Natural killer cell (primary cell): ENCODE measurements around the gene FREY1. TPM values are rescaled to one million over a fixed set of nuclear protein-coding genes. Genes with fewer than 3 reads are reported as not detected.

Source experiments
- ATAC-seq, 3 donors: fragments of 150-1000 bp in 2 of 3; fragments of 200-7000 bp in 1 of 3; cut with Tn5 transposase; 1 replicate in 1 of 3; 2 replicates in 2 of 3; pipeline ENCODE4 v1.10.0; 2021; ENCODE audit warnings: mild to moderate bottlenecking in 2 of 3, moderate library complexity in 2 of 3
- DNase-seq, 2 donors: peaks; one replicate each; pipeline versions ENCODE4 v3.0.0 to v3.0.0-alpha.2; 2013 to 2021; ENCODE audit warnings: mixed read lengths in 1 of 2
- H3K27ac ChIP-seq: one replicate; pipeline ENCODE4 v1.5.1; 2013; ENCODE audit warnings: mild to moderate bottlenecking, low read length
- H3K27me3 ChIP-seq: one replicate; pipeline ENCODE4 v1.6.1; 2013; ENCODE audit warnings: low read length; ENCODE audit not compliant: control insufficient read depth, insufficient read depth
- H3K36me3 ChIP-seq: one replicate; pipeline ENCODE4 v1.6.1; 2013; ENCODE audit warnings: low read length; ENCODE audit not compliant: control insufficient read depth, insufficient read depth
- H3K4me1 ChIP-seq: one replicate; pipeline ENCODE4 v1.6.1; 2013; ENCODE audit warnings: low read length; ENCODE audit not compliant: control insufficient read depth, insufficient read depth
- H3K4me3 ChIP-seq: one replicate; pipeline ENCODE4 v1.5.1; 2013; ENCODE audit warnings: low read length
- H3K9me3 ChIP-seq: one replicate; pipeline ENCODE4 v1.6.1; 2013; ENCODE audit warnings: low read length; ENCODE audit not compliant: control insufficient read depth, insufficient read depth
- H3K27ac Mint-ChIP-seq, 2 donors: one replicate each; pipeline ENCODE4 v1.8.0; 2022; ENCODE audit warnings: mild to moderate bottlenecking in 2 of 2, mixed read lengths in 2 of 2, moderate library complexity in 1 of 2
- H3K27me3 Mint-ChIP-seq, 2 donors: one replicate each; pipeline ENCODE4 v1.8.0; 2022; ENCODE audit warnings: low read depth in 2 of 2, mixed read lengths in 2 of 2
- H3K36me3 Mint-ChIP-seq: one replicate; pipeline ENCODE4 v1.8.0; 2022; ENCODE audit warnings: mixed read lengths
- H3K4me1 Mint-ChIP-seq, 2 donors: one replicate each; pipeline ENCODE4 v1.8.0; 2022; ENCODE audit warnings: mixed read lengths in 2 of 2
- H3K4me3 Mint-ChIP-seq: one replicate; pipeline ENCODE4 v1.8.0; 2022; ENCODE audit warnings: mild to moderate bottlenecking, moderate library complexity, mixed read lengths
- H3K9me3 Mint-ChIP-seq, 2 donors: one replicate each; pipeline ENCODE4 v1.8.0; 2022; ENCODE audit warnings: mixed read lengths in 2 of 2
- WGBS: methylation state at CpG from one replicate; pipeline ENCODE4 v1.1.7; 2013; ENCODE audit warnings: missing lambda C conversion rate; ENCODE audit not compliant: insufficient coverage; 5-methylcytosine and 5-hydroxymethylcytosine counted together
- intact Hi-C: fragments of 100-400 bp; cut with micrococcal nuclease; formaldehyde crosslinking; loops from one replicate; pipeline ENCODE4 v1.14.2; 2022
- total RNA-seq, 4 donors: library from RNA; stranded (reverse); fragments of 120-200 nt in 1 of 4; gene quantifications; one replicate each; pipeline versions ENCODE4 v1.2.3 to v1.2.4, GENCODE V29; 2013 to 2022
- TF ChIP-seq, protein P1 (sequence below): fragments of 200-600 bp; IDR thresholded peaks from one replicate; pipeline ENCODE4 v1.8.0; 2022; ENCODE audit warnings: antibody characterized with exemption

The FREY1 gene
- total RNA-seq, 3 donors from 2014 or later (not counting 1 experiment from before 2014, with no cell fraction given) = 3.7 to 6.8 (median 3.9) TPM

DNA sequence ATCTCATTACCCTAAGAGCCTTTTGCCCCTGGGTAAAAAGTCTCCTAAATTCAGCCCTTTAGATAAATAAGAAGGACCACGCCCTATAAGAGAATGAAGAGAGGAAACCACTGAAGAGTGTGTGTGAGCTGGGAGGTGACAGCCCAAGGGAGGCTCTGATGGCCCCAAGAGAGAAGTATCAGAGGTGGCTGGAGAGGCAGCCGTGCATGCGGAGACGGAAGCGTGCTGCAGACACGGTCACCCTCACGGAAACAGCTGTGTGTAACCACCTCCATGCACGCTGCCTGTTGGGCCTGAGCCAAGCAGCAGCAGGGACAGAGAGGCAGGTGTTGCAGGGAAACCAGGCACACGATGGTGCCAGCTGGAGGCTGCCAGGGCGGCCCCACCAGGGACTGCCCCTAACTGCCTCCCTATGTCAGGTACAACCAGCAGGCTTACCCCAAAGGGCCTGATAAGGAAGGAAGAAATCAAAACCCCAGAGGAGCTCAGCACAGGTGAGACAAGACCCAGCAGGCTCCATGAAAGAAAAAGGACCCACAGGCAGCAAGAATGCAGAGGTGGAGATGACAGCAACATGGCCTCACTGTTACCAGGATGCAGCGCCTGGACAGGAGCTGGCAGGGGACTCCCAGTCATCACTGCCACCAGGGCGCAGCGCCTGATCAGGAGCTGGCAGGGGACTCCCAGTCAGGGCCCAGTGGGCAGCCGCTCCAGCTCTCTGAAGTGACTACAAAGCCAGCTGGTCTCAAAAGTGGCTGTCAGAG, 23.1 kb upstream of the FREY1 start:
- H3K4me3 ChIP-seq = peak overlapping the region; percentile 31
- intact Hi-C loops = no loop called here
- H3K4me1 ChIP-seq = peaks cover 72% of the 10 kb centered on the region
- Mint-ChIP-seq H3K27me3 (no peaks in the 10 kb centered on the region), H3K4me3 (peak overlapping the region; percentile 72), H3K4me1 (peaks cover 30% of the 10 kb centered on the region in 2 donors), H3K27ac (peak overlapping the region; percentile 86 to 95), H3K9me3 (no peaks in the 10 kb centered on the region), H3K36me3 (no peaks in the 10 kb centered on the region)
- peaks cover 28% of the 10 kb centered on the region for H3K36me3 ChIP-seq
- WGBS = 26% methylated on average over 14 of the region's 14 CpGs
- DNase-seq (peak in 1 of 2 donors; percentile 68), ATAC-seq (peak; percentile 77 to 86 (median 85))
- H3K27me3 ChIP-seq = no peaks in the 10 kb centered on the region
- H3K9me3 ChIP-seq = no peaks in the 10 kb centered on the region
- H3K27ac ChIP-seq = peak overlapping the region; percentile 86
- TF ChIP-seq, protein P1, sequence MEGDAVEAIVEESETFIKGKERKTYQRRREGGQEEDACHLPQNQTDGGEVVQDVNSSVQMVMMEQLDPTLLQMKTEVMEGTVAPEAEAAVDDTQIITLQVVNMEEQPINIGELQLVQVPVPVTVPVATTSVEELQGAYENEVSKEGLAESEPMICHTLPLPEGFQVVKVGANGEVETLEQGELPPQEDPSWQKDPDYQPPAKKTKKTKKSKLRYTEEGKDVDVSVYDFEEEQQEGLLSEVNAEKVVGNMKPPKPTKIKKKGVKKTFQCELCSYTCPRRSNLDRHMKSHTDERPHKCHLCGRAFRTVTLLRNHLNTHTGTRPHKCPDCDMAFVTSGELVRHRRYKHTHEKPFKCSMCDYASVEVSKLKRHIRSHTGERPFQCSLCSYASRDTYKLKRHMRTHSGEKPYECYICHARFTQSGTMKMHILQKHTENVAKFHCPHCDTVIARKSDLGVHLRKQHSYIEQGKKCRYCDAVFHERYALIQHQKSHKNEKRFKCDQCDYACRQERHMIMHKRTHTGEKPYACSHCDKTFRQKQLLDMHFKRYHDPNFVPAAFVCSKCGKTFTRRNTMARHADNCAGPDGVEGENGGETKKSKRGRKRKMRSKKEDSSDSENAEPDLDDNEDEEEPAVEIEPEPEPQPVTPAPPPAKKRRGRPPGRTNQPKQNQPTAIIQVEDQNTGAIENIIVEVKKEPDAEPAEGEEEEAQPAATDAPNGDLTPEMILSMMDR = no peak

DNA sequence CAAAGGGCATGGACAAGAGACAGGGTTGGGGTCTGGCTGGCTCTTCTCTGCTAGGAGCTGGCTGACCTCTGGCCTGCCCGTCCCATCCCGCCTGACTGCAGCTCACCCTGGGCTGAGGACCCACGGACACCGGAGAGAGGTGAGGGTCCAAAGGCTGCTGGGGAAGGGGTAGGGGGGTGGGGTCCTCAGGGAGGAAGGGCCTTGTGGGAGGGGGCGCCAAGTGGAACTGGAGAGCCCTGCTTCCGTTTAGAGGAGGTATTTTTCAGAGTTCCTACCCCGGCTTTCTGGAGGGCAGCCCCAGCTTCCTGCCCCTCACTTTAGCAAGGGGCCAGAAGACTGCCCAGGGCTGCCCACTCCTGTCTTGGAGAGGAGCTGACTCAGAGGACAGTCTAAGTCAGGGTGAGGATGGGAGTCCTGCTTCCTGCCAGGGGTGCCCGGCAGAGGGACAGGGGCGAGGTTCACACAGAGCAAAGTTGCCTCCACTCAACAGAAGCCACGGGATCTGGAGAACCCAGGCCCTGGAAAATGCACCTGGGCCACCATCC, 22.5 kb upstream of the FREY1 start:
- H3K4me3 ChIP-seq = peak overlapping the region; percentile 31
- H3K4me1 ChIP-seq = peaks cover 66% of the 10 kb centered on the region
- peak overlapping the region; percentile 72 for H3K4me3 Mint-ChIP-seq

GRCh38 chr11:45928535-45929215, 21.6 kb upstream of the FREY1 start:
- Mint-ChIP-seq H3K4me3 (no peak overlapping the region), H3K27me3 (peaks cover 6% of the 10 kb centered on the region in 2 donors), H3K27ac (peak overlapping the region in 1 of 2 donors; percentile 86), H3K4me1 (peaks cover 36 to 37% of the 10 kb centered on the region in 2 donors), H3K9me3 (no peaks in the 10 kb centered on the region), H3K36me3 (no peaks in the 10 kb centered on the region)
- H3K4me3 ChIP-seq = no peak overlapping the region
- intact Hi-C loops = no loop called here
- H3K27ac ChIP-seq = peak overlapping the region; percentile 86
- H3K4me1 ChIP-seq = peaks cover 57% of the 10 kb centered on the region
- DNase-seq (no peak), ATAC-seq (no peak)
- H3K27me3 ChIP-seq = no peaks in the 10 kb centered on the region
- H3K36me3 ChIP-seq = peaks cover 13% of the 10 kb centered on the region
- WGBS = 93% methylated on average over 13 of the region's 13 CpGs
- TF ChIP-seq, protein P1 = no peak
- no peaks in the 10 kb centered on the region for H3K9me3 ChIP-seq

More for the DNA sequence above, 22.5 kb upstream of the FREY1 start:
- TF ChIP-seq, protein P1 = no peak
- H3K27me3 Mint-ChIP-seq = no peaks in the 10 kb centered on the region
- H3K27ac Mint-ChIP-seq = peak overlapping the region; percentile 86 to 95
- peak; percentile 31 to 40 (median 38) for ATAC-seq
- H3K27ac ChIP-seq = peak overlapping the region; percentile 86
- H3K9me3 Mint-ChIP-seq = no peaks in the 10 kb centered on the region
- 58% methylated on average over 10 of the region's 10 CpGs for WGBS
- H3K4me1 Mint-ChIP-seq = peaks cover 30% of the 10 kb centered on the region in 2 donors
- H3K27me3 ChIP-seq = no peaks in the 10 kb centered on the region
- no peak for DNase-seq
- intact Hi-C loops = no loop called here
- no peaks in the 10 kb centered on the region for H3K9me3 ChIP-seq
- H3K36me3 ChIP-seq = peaks cover 22% of the 10 kb centered on the region
- no peaks in the 10 kb centered on the region for H3K36me3 Mint-ChIP-seq
